IPS-20b (cell line): Measurements from ENCODE around the gene MYCBP2.

ENCODE experiments used
- H3K27ac ChIP-seq: one replicate; pipeline ENCODE4 v1.5.1; 2013; ENCODE audit warnings: low read length
- H3K27me3 ChIP-seq: 2 replicates; pipeline ENCODE4 v1.6.1; 2013; ENCODE audit warnings: mild to moderate bottlenecking, low read length, inconsistent platforms; ENCODE audit not compliant: insufficient read depth
- H3K36me3 ChIP-seq: 2 replicates; pipeline ENCODE4 v1.6.1; 2013; ENCODE audit warnings: low read depth, mild to moderate bottlenecking, inconsistent platforms, low read length, moderate library complexity; ENCODE audit not compliant: insufficient read depth
- H3K4me1 ChIP-seq: 2 replicates; pipeline ENCODE4 v1.6.1; 2013; ENCODE audit warnings: mild to moderate bottlenecking, control low read depth, inconsistent platforms, low read length, moderate library complexity; ENCODE audit not compliant: insufficient read depth
- H3K4me3 ChIP-seq: 2 replicates; pipeline ENCODE4 v1.5.1; 2013; ENCODE audit warnings: mild to moderate bottlenecking, low read length, inconsistent platforms
- H3K9ac ChIP-seq: 2 replicates; pipeline ENCODE4 v1.6.1; 2013; ENCODE audit warnings: low read depth, mild to moderate bottlenecking, inconsistent platforms, low read length, moderate library complexity
- H3K9me3 ChIP-seq: 2 replicates; pipeline ENCODE4 v1.6.1; 2013; ENCODE audit warnings: mild to moderate bottlenecking, low read depth, low read length, inconsistent platforms; ENCODE audit not compliant: insufficient read depth

Gene MYCBP2

GRCh38 chr13:77326905-77327604 is at the start of gene MYCBP2:
Gene MYCBP2, minus strand, starts transcription at chr13:77327094. Its CDS starts 319 bp downstream, at chr13:77326775.
- no peaks in the 10 kb centered on the region for H3K36me3 ChIP-seq
- no peak within 1 kb of the TSS for H3K27ac ChIP-seq
- peak within 1 kb of the TSS; percentile 56; the same call in 1 of the 2 replicates for H3K9ac ChIP-seq
- H3K9me3 ChIP-seq, result no peaks in the 10 kb centered on the region
- H3K27me3 ChIP-seq, result peaks cover 28% of the 10 kb centered on the region
- H3K4me1 ChIP-seq, result peaks cover 15% of the 10 kb centered on the region; the same call in 1 of the 2 replicates
- peak within 1 kb of the TSS; percentile 75 for H3K4me3 ChIP-seq

- H3K9ac ChIP-seq, result no peak overlapping the region
- H3K9me3 ChIP-seq, result no peaks in the 10 kb centered on the region
- no peaks in the 10 kb centered on the region for H3K27me3 ChIP-seq
- no peaks in the 10 kb centered on the region for H3K36me3 ChIP-seq
- no peak overlapping the region for H3K4me3 ChIP-seq
- no peak overlapping the region for H3K27ac ChIP-seq
- H3K4me1 ChIP-seq, result peaks cover 26% of the 10 kb centered on the region
Measured at GRCh38 chr13:77375560-77376108, 48.7 kb upstream of the MYCBP2 start.

GRCh38 chr13:77374786-77375185 is 47.9 kb upstream of the MYCBP2 start:
- H3K36me3 ChIP-seq, result no peaks in the 10 kb centered on the region
- H3K9ac ChIP-seq, result no peak overlapping the region
- H3K27ac ChIP-seq, result no peak overlapping the region
- no peaks in the 10 kb centered on the region for H3K9me3 ChIP-seq
- H3K4me3 ChIP-seq, result no peak overlapping the region
- peaks cover 26% of the 10 kb centered on the region for H3K4me1 ChIP-seq
- no peaks in the 10 kb centered on the region for H3K27me3 ChIP-seq

- Histone ChIP-seq H3K36me3 (no peaks in the 10 kb centered on the region), H3K9me3 (no peaks in the 10 kb centered on the region), H3K4me1 (peaks cover 26% of the 10 kb centered on the region), H3K9ac (no peak overlapping the region), H3K27ac (no peak overlapping the region), H3K27me3 (no peaks in the 10 kb centered on the region), H3K4me3 (no peak overlapping the region)
Measured at GRCh38 chr13:77374339-77374738, 47.4 kb upstream of the MYCBP2 start.

GRCh38 chr13:77373502-77373901 is 46.6 kb upstream of the MYCBP2 start:
- Histone ChIP-seq H3K9ac (no peak overlapping the region), H3K4me3 (no peak overlapping the region), H3K4me1 (peaks cover 26% of the 10 kb centered on the region), H3K27me3 (no peaks in the 10 kb centered on the region), H3K36me3 (no peaks in the 10 kb centered on the region), H3K27ac (no peak overlapping the region), H3K9me3 (no peaks in the 10 kb centered on the region)

- Histone ChIP-seq H3K27ac (no peak overlapping the region), H3K4me3 (no peak overlapping the region), H3K9ac (no peak overlapping the region), H3K27me3 (no peaks in the 10 kb centered on the region), H3K36me3 (no peaks in the 10 kb centered on the region), H3K9me3 (no peaks in the 10 kb centered on the region), H3K4me1 (peaks cover 26% of the 10 kb centered on the region)
Measured at GRCh38 chr13:77372275-77372674, 45.4 kb upstream of the MYCBP2 start.

- H3K9ac ChIP-seq, result no peak overlapping the region
- H3K9me3 ChIP-seq, result no peaks in the 10 kb centered on the region
- peaks cover 26% of the 10 kb centered on the region for H3K4me1 ChIP-seq
- no peak overlapping the region for H3K27ac ChIP-seq
- no peaks in the 10 kb centered on the region for H3K27me3 ChIP-seq
- no peaks in the 10 kb centered on the region for H3K36me3 ChIP-seq
- H3K4me3 ChIP-seq, result no peak overlapping the region
Measured at GRCh38 chr13:77370888-77371287, 44.0 kb upstream of the MYCBP2 start.

GRCh38 chr13:77362166-77362565 is 35.3 kb upstream of the MYCBP2 start:
- H3K27me3 ChIP-seq, result no peaks in the 10 kb centered on the region
- no peak overlapping the region for H3K4me3 ChIP-seq
- no peak overlapping the region for H3K9ac ChIP-seq
- H3K4me1 ChIP-seq, result no peaks in the 10 kb centered on the region
- H3K36me3 ChIP-seq, result no peaks in the 10 kb centered on the region
- no peaks in the 10 kb centered on the region for H3K9me3 ChIP-seq
- no peak overlapping the region for H3K27ac ChIP-seq

GRCh38 chr13:77360032-77360685 is 33.3 kb upstream of the MYCBP2 start:
- Histone ChIP-seq H3K36me3 (no peaks in the 10 kb centered on the region), H3K4me3 (no peak overlapping the region), H3K9me3 (no peaks in the 10 kb centered on the region), H3K27ac (no peak overlapping the region), H3K27me3 (no peaks in the 10 kb centered on the region), H3K4me1 (no peaks in the 10 kb centered on the region), H3K9ac (no peak overlapping the region)

GRCh38 chr13:77359171-77359570 is 32.3 kb upstream of the MYCBP2 start:
- no peaks in the 10 kb centered on the region for H3K36me3 ChIP-seq
- H3K9me3 ChIP-seq, result no peaks in the 10 kb centered on the region
- H3K4me3 ChIP-seq, result no peak overlapping the region
- H3K27me3 ChIP-seq, result no peaks in the 10 kb centered on the region
- no peak overlapping the region for H3K27ac ChIP-seq
- H3K9ac ChIP-seq, result no peak overlapping the region
- H3K4me1 ChIP-seq, result no peaks in the 10 kb centered on the region

GRCh38 chr13:77358001-77358400 is 31.1 kb upstream of the MYCBP2 start:
- Histone ChIP-seq H3K36me3 (no peaks in the 10 kb centered on the region), H3K9me3 (no peaks in the 10 kb centered on the region), H3K4me3 (no peak overlapping the region), H3K27ac (no peak overlapping the region), H3K4me1 (no peaks in the 10 kb centered on the region), H3K9ac (no peak overlapping the region), H3K27me3 (no peaks in the 10 kb centered on the region)

GRCh38 chr13:77356155-77356554 is 29.3 kb upstream of the MYCBP2 start:
- Histone ChIP-seq H3K9ac (no peak overlapping the region), H3K4me3 (no peak overlapping the region), H3K27me3 (no peaks in the 10 kb centered on the region), H3K36me3 (no peaks in the 10 kb centered on the region), H3K9me3 (no peaks in the 10 kb centered on the region), H3K27ac (no peak overlapping the region), H3K4me1 (no peaks in the 10 kb centered on the region)
